ENCODE results near the gene ADNP2.

Gene ADNP2

GRCh38 chr18:80135136-80135535 lies 26.1 kb downstream of the ADNP2 start:
- in situ Hi-C loops (cut with MboI; ENCODE audit: low sequenced_read_pairs, unreplicated experiment), result no loop called here
- no peak for DNase-seq (ENCODE audit: low spot score)
- TF ChIP-seq, protein P1, sequence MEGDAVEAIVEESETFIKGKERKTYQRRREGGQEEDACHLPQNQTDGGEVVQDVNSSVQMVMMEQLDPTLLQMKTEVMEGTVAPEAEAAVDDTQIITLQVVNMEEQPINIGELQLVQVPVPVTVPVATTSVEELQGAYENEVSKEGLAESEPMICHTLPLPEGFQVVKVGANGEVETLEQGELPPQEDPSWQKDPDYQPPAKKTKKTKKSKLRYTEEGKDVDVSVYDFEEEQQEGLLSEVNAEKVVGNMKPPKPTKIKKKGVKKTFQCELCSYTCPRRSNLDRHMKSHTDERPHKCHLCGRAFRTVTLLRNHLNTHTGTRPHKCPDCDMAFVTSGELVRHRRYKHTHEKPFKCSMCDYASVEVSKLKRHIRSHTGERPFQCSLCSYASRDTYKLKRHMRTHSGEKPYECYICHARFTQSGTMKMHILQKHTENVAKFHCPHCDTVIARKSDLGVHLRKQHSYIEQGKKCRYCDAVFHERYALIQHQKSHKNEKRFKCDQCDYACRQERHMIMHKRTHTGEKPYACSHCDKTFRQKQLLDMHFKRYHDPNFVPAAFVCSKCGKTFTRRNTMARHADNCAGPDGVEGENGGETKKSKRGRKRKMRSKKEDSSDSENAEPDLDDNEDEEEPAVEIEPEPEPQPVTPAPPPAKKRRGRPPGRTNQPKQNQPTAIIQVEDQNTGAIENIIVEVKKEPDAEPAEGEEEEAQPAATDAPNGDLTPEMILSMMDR (IDR thresholded peaks at IDR 0.05; ENCODE audit: borderline replicate concordance, control extremely low read depth, extremely low read depth, insufficient read depth, missing control alignments), result no peak

DNA sequence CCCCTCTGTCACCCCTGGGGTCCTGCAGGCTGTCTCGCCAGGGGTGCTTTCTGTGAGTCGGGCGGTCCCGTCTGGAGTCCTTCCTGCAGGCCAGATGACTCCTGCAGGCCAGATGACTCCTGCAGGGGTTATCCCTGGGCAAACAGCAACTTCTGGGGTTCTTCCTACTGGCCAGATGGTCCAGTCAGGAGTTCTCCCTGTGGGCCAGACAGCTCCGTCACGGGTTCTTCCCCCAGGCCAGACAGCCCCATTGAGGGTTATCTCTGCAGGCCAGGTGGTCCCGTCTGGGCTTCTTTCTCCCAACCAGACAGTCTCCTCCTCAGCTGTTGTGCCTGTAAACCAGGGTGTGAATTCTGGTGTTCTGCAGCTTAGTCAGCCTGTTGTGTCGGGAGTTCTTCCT lies 27.6 kb downstream of the ADNP2 start:
- no peak for DNase-seq (ENCODE audit: low spot score)
- in situ Hi-C loops (cut with MboI; ENCODE audit: low sequenced_read_pairs, unreplicated experiment), result no loop called here
- TF ChIP-seq, protein P1 (IDR thresholded peaks at IDR 0.05; ENCODE audit: borderline replicate concordance, control extremely low read depth, extremely low read depth, insufficient read depth, missing control alignments), result no peak

GRCh38 chr18:80137137-80137536 lies 28.1 kb downstream of the ADNP2 start:
- TF ChIP-seq, protein P1 (IDR thresholded peaks at IDR 0.05; ENCODE audit: borderline replicate concordance, control extremely low read depth, extremely low read depth, insufficient read depth, missing control alignments), result no peak
- in situ Hi-C loops (cut with MboI; ENCODE audit: low sequenced_read_pairs, unreplicated experiment), result no loop called here

DNA sequence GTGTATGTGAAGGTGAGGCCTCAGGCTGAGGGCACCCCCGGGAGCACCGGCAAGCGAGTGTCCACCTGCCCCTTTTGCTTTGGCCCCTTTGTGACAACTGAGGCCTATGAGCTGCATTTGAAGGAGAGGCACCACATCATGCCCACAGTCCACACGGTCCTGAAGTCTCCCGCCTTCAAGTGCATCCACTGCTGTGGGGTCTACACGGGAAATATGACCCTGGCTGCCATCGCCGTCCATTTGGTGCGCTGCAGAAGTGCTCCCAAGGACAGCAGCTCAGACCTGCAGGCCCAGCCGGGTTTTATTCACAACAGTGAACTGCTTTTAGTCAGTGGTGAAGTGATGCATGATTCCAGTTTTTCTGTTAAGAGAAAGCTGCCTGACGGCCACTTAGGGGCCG lies 28.9 kb downstream of the ADNP2 start:
- in situ Hi-C loops (cut with MboI; ENCODE audit: low sequenced_read_pairs, unreplicated experiment), result no loop called here
- DNase-seq (ENCODE audit: low spot score), result no peak
- TF ChIP-seq, protein P1 (IDR thresholded peaks at IDR 0.05; ENCODE audit: borderline replicate concordance, control extremely low read depth, extremely low read depth, insufficient read depth, missing control alignments), result no peak

More at GRCh38 chr18:80137137-80137536, 28.1 kb downstream of the ADNP2 start:
- DNase-seq (ENCODE audit: low spot score), result no peak

DNA sequence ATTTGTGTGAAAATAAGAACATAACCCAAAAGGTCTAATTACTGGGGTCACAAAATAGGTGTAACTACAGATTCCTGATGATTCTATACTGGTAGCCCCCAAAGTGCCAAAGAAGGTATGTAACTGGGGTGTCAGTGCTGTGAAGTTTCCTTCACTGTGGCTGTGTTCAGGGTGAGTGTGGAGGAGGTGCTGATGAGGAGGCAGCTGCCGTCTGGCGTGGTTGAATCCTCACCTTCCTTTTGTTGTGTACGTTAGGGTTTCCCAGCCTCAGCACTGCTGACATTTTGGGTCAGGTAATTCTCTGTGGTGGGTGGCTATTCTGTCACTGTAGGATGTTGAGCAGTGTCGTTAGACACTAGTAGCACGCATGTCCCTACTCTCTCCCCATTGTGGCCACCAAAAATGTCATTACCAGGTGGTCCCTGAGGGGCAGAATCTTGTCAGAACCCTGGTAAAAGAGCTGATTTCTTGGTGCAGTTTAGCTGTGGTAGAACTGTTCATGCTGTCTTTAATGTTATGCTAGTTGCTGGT lies 31.5 kb downstream of the ADNP2 start:
- in situ Hi-C loops (cut with MboI; ENCODE audit: low sequenced_read_pairs, unreplicated experiment), result no loop called here
- TF ChIP-seq, protein P1 (IDR thresholded peaks at IDR 0.05; ENCODE audit: borderline replicate concordance, control extremely low read depth, extremely low read depth, insufficient read depth, missing control alignments), result no peak
- no peak for DNase-seq (ENCODE audit: low spot score)

DNA sequence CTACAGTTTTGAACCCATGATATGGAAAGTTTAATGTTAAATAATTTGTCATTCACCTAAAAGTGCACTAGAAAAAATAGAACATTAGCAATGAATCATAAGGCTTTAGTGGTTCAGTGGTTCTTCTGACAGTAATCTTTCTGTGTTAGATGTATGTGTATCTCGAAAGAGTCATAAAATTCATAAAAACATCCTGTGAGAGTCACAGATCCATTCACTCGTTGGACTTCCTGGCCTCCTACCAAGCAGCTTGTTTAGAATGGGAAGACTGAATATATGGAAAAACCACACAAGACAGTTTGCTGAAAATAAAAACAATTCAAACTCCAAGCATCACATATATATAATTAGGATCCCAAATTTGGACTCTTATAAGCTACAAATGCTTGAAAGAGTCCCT lies 34.8 kb downstream of the ADNP2 start:
- in situ Hi-C loops (cut with MboI; ENCODE audit: low sequenced_read_pairs, unreplicated experiment), result no loop called here
- TF ChIP-seq, protein P1 (IDR thresholded peaks at IDR 0.05; ENCODE audit: borderline replicate concordance, control extremely low read depth, extremely low read depth, insufficient read depth, missing control alignments), result no peak
- DNase-seq (ENCODE audit: low spot score), result no peak
